ENCODE results near the gene RUNX3. TPM values are rescaled to one million over a fixed set of nuclear protein-coding genes. Genes with fewer than 3 reads are reported as not detected.

RUNX3 gene
- total RNA-seq, 6 donors from 2014 or later, result 4.2 to 15.6 (median 10.1) TPM

GRCh38 chr1:24959623-24959975 lies 29.5 kb upstream of the RUNX3 start:
- DNase-seq, result no peak
- Histone ChIP-seq H3K27me3 (no peaks in the 10 kb centered on the region), H3K4me1 (no peaks in the 10 kb centered on the region), H3K9me3 (no peaks in the 10 kb centered on the region), H3K27ac (no peak overlapping the region), H3K36me3 (no peaks in the 10 kb centered on the region), H3K4me3 (no peak overlapping the region)
- 86 to 89% methylated on average over 7 to 8 of the region's 8 CpGs for WGBS, 2 donors
- no peak for ATAC-seq (ENCODE audit: low FRiP score in 2 of 2)
- no peak for TF ChIP-seq POLR2A (IDR thresholded peaks at IDR 0.05)
- TF ChIP-seq EP300 (IDR thresholded peaks at IDR 0.05), result no peak
- no peak for TF ChIP-seq CTCF (IDR thresholded peaks at IDR 0.05)
- no peak for TF ChIP-seq POLR2AphosphoS5 (IDR thresholded peaks at IDR 0.05)

DNA sequence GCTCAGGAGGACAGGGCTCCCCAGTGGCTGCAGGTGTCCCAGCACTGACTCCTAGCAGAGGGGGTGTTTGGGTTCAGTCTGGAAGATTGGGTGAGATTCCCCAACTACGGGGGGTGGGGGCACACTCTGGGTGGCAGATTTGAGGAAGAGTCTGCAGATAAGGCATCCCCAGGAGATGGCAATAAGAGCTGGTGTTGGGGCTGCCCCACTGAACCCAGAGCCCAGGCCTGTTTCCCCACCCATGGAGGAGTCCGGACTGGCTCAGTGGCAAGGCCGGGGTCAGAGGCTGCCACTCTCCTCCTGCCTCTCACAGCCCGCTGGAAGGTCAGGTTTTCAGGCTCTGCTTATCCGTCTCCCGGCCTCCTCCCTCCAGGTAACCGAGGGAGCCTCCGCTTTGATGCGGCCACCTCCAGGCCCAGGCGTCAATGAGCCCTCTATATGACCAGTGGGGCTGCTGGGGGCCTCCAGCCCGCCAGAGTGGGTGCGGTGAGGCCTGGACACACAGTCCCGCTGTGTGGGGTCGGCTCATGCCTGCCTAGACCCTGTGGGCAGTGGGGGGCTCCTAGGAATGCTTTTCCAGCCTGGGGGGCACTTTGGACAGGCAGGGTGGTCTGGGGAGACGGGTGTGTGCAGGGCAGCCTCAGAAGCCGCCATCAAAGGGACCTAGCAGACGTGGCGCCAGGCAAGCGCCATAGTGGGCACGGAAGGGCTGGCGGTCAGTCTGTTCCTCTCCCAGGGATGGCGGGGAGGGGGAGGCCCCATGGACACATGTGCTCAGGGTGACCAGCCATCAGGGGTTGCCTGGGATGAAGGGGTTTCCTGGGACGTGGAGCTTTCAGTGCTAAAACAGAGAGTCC lies 28.9 kb upstream of the RUNX3 start:
- H3K36me3 ChIP-seq, result no peaks in the 10 kb centered on the region
- no peaks in the 10 kb centered on the region for H3K9me3 ChIP-seq
- WGBS, 2 donors, result 88 to 90% methylated on average over 13 to 23 of the region's 23 CpGs
- TF ChIP-seq POLR2AphosphoS5 (IDR thresholded peaks at IDR 0.05), result no peak
- no peak for TF ChIP-seq POLR2A (IDR thresholded peaks at IDR 0.05)
- TF ChIP-seq CTCF (IDR thresholded peaks at IDR 0.05), result no peak
- no peak for TF ChIP-seq EP300 (IDR thresholded peaks at IDR 0.05)
- DNase-seq (peak in 1 of 2 donors; percentile 63), ATAC-seq (ENCODE audit: low FRiP score in 2 of 2) (no peak)
- H3K27ac ChIP-seq, result no peak overlapping the region
- no peaks in the 10 kb centered on the region for H3K27me3 ChIP-seq
- H3K4me3 ChIP-seq, result no peak overlapping the region
- H3K4me1 ChIP-seq, result no peaks in the 10 kb centered on the region

DNA sequence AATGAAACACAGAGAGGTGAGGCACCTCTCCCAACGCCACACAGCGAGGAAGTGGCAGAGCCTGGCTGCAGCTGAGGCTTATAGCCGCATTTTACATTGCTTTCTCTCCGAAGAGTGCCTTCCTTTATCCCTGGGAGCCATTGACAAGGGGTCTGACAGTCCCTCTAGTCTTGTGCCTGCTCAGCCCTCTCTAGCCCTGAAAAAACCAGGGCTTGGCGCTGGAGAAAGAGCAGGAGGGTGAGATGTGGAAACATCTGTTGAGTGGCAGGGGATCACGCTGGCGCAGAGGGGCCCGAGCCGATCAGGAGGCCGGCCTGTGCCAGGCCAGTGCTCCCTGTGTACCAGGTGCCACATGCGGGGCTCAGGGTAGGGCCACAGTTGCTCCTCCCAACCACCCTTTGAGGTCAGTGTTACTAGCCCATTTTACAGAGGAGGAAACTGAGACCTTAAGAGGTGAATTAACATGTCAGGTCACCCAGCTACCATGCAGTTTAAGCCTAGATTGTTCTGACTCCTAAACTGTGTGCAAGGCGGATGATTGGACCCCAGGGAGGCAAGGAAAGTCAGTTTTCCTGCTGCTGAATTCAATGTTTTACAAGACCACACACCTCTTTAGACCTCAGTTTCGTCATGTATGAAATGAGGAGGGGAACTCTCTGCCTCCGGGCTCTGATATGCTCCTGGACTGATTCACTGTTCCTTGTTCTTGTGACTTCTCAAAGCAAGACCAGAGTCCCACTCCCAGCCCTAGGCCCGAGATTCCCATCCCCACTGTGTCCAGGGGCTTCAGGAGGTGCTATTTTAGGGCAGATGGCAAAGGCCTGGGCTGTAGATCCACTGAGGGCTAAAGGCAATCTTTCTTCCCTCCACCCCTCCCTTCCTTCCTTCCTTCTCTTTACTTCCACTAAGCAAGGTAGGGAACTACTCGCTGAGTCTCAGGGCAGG lies 28.0 kb upstream of the RUNX3 start:
- peak in 1 of 2 donors; percentile 65 for DNase-seq

More for the DNA sequence above, 28.0 kb upstream of the RUNX3 start:
- TF ChIP-seq EP300 (IDR thresholded peaks at IDR 0.05) (no peak), POLR2A (IDR thresholded peaks at IDR 0.05) (no peak), CTCF (IDR thresholded peaks at IDR 0.05) (no peak), POLR2AphosphoS5 (IDR thresholded peaks at IDR 0.05) (no peak)
- H3K4me1 ChIP-seq, result no peaks in the 10 kb centered on the region
- no peak overlapping the region for H3K27ac ChIP-seq
- ATAC-seq (ENCODE audit: low FRiP score in 2 of 2), result no peak
- no peaks in the 10 kb centered on the region for H3K9me3 ChIP-seq
- no peaks in the 10 kb centered on the region for H3K27me3 ChIP-seq
- 87 to 93% methylated on average over 16 of the region's 16 CpGs for WGBS, 2 donors
- H3K36me3 ChIP-seq, result no peaks in the 10 kb centered on the region
- H3K4me3 ChIP-seq, result no peak overlapping the region

All from upper lobe of left lung (tissue), 6 donors.